ENCODE data around the gene NKX2-1.

Gene NKX2-1

GRCh38 chr14:36519431-36520321 lies at the start of gene NKX2-1:
NKX2-1 (minus strand) TSS chr14:36520232; CDS start chr14:36520129, 103 bp downstream.
- Histone ChIP-seq H3K9me2 (replicated peaks; ENCODE audit: control insufficient read depth, low read length) (no peaks in the 10 kb centered on the region), H3K4me2 (ENCODE audit: low read length) (no peak within 1 kb of the TSS), H3K36me3 (ENCODE audit: control insufficient read depth, low read length) (no peaks in the 10 kb centered on the region), H3K27me3 (ENCODE audit: control insufficient read depth, low read length) (no peaks in the 10 kb centered on the region), H3K4me1 (ENCODE audit: control insufficient read depth, low read length) (no peaks in the 10 kb centered on the region), H3K9me3 (ENCODE audit: control insufficient read depth, insufficient read depth, low read length) (no peaks in the 10 kb centered on the region; the same call in 1 of the 2 replicates), H4K20me1 (ENCODE audit: control insufficient read depth, insufficient read depth, low read depth, low read length) (no peaks in the 10 kb centered on the region), H3K79me2 (ENCODE audit: control insufficient read depth, low read length) (no peaks in the 10 kb centered on the region), H3K27ac (ENCODE audit: low read depth, low read length) (no peak within 1 kb of the TSS), H3F3A (ENCODE audit: control insufficient read depth, insufficient read depth) (no peaks in the 10 kb centered on the region), H3K4me3 (ENCODE audit: low read length) (no peak within 1 kb of the TSS)
- no peak for TF ChIP-seq EZH2phosphoT487 (IDR thresholded peaks at IDR 0.05; ENCODE audit: borderline replicate concordance, low read length)
- no peak for TF ChIP-seq CTCF (IDR thresholded peaks at IDR 0.05; ENCODE audit: low read depth, low read length, poor library complexity, severe bottlenecking)

GRCh38 chr14:36556811-36557433 lies 36.9 kb upstream of the NKX2-1 start:
- Histone ChIP-seq H4K20me1 (ENCODE audit: control insufficient read depth, insufficient read depth, low read depth, low read length) (no peaks in the 10 kb centered on the region), H3K4me2 (ENCODE audit: low read length) (no peak overlapping the region), H3K4me1 (ENCODE audit: control insufficient read depth, low read length) (no peaks in the 10 kb centered on the region), H3K79me2 (ENCODE audit: control insufficient read depth, low read length) (no peaks in the 10 kb centered on the region), H3K27me3 (ENCODE audit: control insufficient read depth, low read length) (no peaks in the 10 kb centered on the region), H3K9me2 (replicated peaks; ENCODE audit: control insufficient read depth, low read length) (no peaks in the 10 kb centered on the region), H3F3A (ENCODE audit: control insufficient read depth, insufficient read depth) (no peaks in the 10 kb centered on the region), H3K36me3 (ENCODE audit: control insufficient read depth, low read length) (no peaks in the 10 kb centered on the region), H3K27ac (ENCODE audit: low read depth, low read length) (no peak overlapping the region), H3K9me3 (ENCODE audit: control insufficient read depth, insufficient read depth, low read length) (no peaks in the 10 kb centered on the region), H3K4me3 (ENCODE audit: low read length) (no peak overlapping the region)
- peak; percentile 83 for TF ChIP-seq CTCF (IDR thresholded peaks at IDR 0.05; ENCODE audit: low read depth, low read length, poor library complexity, severe bottlenecking)
- no peak for TF ChIP-seq EZH2phosphoT487 (IDR thresholded peaks at IDR 0.05; ENCODE audit: borderline replicate concordance, low read length)

GRCh38 chr14:36555998-36556743 lies 36.1 kb upstream of the NKX2-1 start:
- H3K4me2 ChIP-seq (ENCODE audit: low read length), result no peak overlapping the region

More at GRCh38 chr14:36555998-36556743, 36.1 kb upstream of the NKX2-1 start:
- Histone ChIP-seq H3K79me2 (ENCODE audit: control insufficient read depth, low read length) (no peaks in the 10 kb centered on the region), H3K4me3 (ENCODE audit: low read length) (no peak overlapping the region), H3K36me3 (ENCODE audit: control insufficient read depth, low read length) (no peaks in the 10 kb centered on the region), H4K20me1 (ENCODE audit: control insufficient read depth, insufficient read depth, low read depth, low read length) (no peaks in the 10 kb centered on the region), H3K27ac (ENCODE audit: low read depth, low read length) (no peak overlapping the region), H3K27me3 (ENCODE audit: control insufficient read depth, low read length) (no peaks in the 10 kb centered on the region), H3K9me2 (replicated peaks; ENCODE audit: control insufficient read depth, low read length) (no peaks in the 10 kb centered on the region), H3K9me3 (ENCODE audit: control insufficient read depth, insufficient read depth, low read length) (no peaks in the 10 kb centered on the region), H3F3A (ENCODE audit: control insufficient read depth, insufficient read depth) (no peaks in the 10 kb centered on the region), H3K4me1 (ENCODE audit: control insufficient read depth, low read length) (no peaks in the 10 kb centered on the region)
- TF ChIP-seq EZH2phosphoT487 (IDR thresholded peaks at IDR 0.05; ENCODE audit: borderline replicate concordance, low read length), result no peak
- no peak for TF ChIP-seq CTCF (IDR thresholded peaks at IDR 0.05; ENCODE audit: low read depth, low read length, poor library complexity, severe bottlenecking)
